ENCODE results near the gene HELZ. TPM values are rescaled to one million over a fixed set of nuclear protein-coding genes. Genes with fewer than 3 reads are reported as not detected.

HELZ gene
- polyA plus RNA-seq, 2 of the 4 experiments (the other 2 are of a cell fraction), result 5.6 to 18.3 TPM

DNA sequence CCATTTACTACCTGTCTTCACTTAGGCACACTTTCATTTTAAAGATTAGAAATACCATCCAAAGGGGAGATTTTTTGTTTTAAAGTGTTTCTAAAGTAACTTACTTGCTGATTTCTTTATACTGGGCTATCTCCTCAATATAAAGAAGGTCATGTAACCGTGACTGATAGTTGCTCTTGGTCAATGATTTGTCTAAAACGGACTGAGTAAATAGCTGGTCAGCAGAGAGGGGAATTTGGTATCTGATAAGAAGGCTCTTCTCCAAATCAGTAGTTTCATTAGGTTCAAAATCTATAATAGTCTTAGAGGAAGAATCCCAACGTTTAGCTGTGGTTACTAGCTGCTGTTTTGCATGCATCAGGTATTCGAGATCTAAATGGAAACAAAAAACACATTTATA is 66.4 kb downstream of the HELZ start:
- CTCF ChIA-PET, result interaction anchor here (0.8 to 3.0 kb wide), 5 partner anchors 8 to 21 kb away, joined by 3 to 7 read pairs (median 5); no protein-coding TSS in a partner anchor
- FAIRE-seq, result no peak
- 69% methylated on average over 4 of the region's 4 CpGs for WGBS (ENCODE audit: missing lambda C conversion rate)

DNA sequence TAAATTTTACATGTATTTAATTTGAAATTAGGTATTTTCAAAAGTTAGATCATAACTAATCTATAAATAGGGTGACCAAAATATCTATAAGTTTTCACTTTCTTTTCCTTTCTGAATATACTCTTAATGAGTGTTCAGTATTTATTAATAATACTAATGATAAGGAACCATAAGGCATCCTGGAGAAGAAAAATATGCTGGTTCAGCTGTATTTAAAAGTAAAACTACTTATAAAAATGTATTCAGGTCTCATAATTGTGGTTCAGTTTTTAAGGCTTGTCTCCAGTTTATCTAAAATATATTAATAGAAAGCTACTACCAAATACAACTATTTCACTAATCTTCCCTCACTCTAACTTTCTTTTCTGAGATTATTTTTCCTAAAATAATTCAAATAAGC is 67.3 kb downstream of the HELZ start:
- TF ChIP-seq MAFK (IDR thresholded peaks at IDR 0.05; ENCODE audit: partially characterized antibody) (peak; percentile 71), HOXA7 (CRISPR knock-in tag; IDR thresholded peaks at IDR 0.05) (no peak), RARB (CRISPR knock-in tag; IDR thresholded peaks at IDR 0.05) (no peak), ZNF302 (CRISPR knock-in tag; IDR thresholded peaks at IDR 0.05) (no peak), SREBF2 (IDR thresholded peaks at IDR 0.05) (no peak), TFCP2L1 (CRISPR knock-in tag; IDR thresholded peaks at IDR 0.05) (no peak), RCOR1 (IDR thresholded peaks at IDR 0.05; ENCODE audit: low read depth, low read length) (no peak), POLR2AphosphoS2 (conservative IDR thresholded peaks at IDR 0.05; ENCODE audit: low read length) (no peak)
- TF ChIP-seq, protein P1, sequence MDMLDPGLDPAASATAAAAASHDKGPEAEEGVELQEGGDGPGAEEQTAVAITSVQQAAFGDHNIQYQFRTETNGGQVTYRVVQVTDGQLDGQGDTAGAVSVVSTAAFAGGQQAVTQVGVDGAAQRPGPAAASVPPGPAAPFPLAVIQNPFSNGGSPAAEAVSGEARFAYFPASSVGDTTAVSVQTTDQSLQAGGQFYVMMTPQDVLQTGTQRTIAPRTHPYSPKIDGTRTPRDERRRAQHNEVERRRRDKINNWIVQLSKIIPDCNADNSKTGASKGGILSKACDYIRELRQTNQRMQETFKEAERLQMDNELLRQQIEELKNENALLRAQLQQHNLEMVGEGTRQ (IDR thresholded peaks at IDR 0.05), result no peak
- no peak for ATAC-seq
- Histone ChIP-seq H3K4me1 (no peaks in the 10 kb centered on the region), H3K4me2 (no peak overlapping the region), H3K9me3 (no peaks in the 10 kb centered on the region), H3K4me3 (no peak overlapping the region), H3K27ac (no peak overlapping the region)
- CTCF ChIA-PET, result interaction anchor here (0.9 to 3.0 kb wide), 4 partner anchors 9 to 44 kb away, joined by 3 to 7 read pairs (median 6); no protein-coding TSS in a partner anchor
- POLR2A ChIA-PET, result interaction anchor here (0.6 kb wide), 1 partner anchor 522 kb away, joined by 5 read pairs; no protein-coding TSS in a partner anchor
- no peak for FAIRE-seq
- DNase-seq (ENCODE audit: low read depth in 1 of 2, low spot score in 1 of 2), result no peak

More for the DNA sequence above, 66.4 kb downstream of the HELZ start:
- POLR2A ChIA-PET, result no interaction called here
- no peak for ATAC-seq
- no peak overlapping the region for H3K4me3 ChIP-seq
- H3K27ac ChIP-seq, result no peak overlapping the region
- H3K4me1 ChIP-seq, result no peaks in the 10 kb centered on the region
- no peak for DNase-seq (ENCODE audit: low read depth in 1 of 2, low spot score in 1 of 2)
- no peaks in the 10 kb centered on the region for H3K9me3 ChIP-seq
- TF ChIP-seq FOSL2 (IDR thresholded peaks at IDR 0.05) (no peak), FOSL2 (CRISPR knock-in tag; IDR thresholded peaks at IDR 0.05) (no peak), HOXA7 (CRISPR knock-in tag; IDR thresholded peaks at IDR 0.05) (no peak), NPAS2 (CRISPR knock-in tag; IDR thresholded peaks at IDR 0.05; ENCODE audit: borderline replicate concordance) (no peak), RCOR1 (IDR thresholded peaks at IDR 0.05; ENCODE audit: low read depth, low read length) (no peak), JUNB (IDR thresholded peaks at IDR 0.05) (no peak), POLR2AphosphoS2 (conservative IDR thresholded peaks at IDR 0.05; ENCODE audit: low read length) (no peak), FOSB (CRISPR knock-in tag; IDR thresholded peaks at IDR 0.05) (no peak), MAZ (IDR thresholded peaks at IDR 0.05; ENCODE audit: borderline replicate concordance, low read depth, low read length) (no peak)
- TF ChIP-seq, protein P1 (IDR thresholded peaks at IDR 0.05), result no peak
- TF ChIP-seq, protein P2, sequence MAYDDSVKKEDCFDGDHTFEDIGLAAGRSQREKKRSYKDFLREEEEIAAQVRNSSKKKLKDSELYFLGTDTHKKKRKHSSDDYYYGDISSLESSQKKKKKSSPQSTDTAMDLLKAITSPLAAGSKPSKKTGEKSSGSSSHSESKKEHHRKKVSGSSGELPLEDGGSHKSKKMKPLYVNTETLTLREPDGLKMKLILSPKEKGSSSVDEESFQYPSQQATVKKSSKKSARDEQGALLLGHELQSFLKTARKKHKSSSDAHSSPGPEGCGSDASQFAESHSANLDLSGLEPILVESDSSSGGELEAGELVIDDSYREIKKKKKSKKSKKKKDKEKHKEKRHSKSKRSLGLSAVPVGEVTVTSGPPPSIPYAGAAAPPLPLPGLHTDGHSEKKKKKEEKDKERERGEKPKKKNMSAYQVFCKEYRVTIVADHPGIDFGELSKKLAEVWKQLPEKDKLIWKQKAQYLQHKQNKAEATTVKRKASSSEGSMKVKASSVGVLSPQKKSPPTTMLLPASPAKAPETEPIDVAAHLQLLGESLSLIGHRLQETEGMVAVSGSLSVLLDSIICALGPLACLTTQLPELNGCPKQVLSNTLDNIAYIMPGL (CRISPR knock-in tag; IDR thresholded peaks at IDR 0.05; ENCODE audit: borderline replicate concordance), result no peak
- TF ChIP-seq, protein P3, sequence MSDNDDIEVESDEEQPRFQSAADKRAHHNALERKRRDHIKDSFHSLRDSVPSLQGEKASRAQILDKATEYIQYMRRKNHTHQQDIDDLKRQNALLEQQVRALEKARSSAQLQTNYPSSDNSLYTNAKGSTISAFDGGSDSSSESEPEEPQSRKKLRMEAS (IDR thresholded peaks at IDR 0.05), result no peak
- H3K4me2 ChIP-seq, result no peak overlapping the region

DNA sequence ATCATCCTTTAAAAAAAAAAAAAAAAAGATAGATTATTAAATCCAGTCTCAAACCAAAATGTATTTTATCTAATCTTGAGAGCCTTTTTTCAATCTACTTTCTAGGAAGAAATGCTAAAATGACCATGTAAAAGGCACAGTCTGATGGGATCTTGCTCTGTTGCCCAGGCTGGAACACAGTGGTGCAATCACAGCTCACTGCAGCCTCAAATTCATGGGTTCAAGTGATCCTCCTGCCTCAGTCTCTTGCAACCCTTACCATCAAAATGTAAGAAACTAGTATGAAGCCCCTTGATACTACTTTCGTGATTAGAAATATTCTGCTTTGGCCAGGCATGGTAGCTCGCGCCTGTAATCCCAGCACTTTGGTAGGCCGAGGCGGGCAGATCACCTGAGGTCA is 70.8 kb downstream of the HELZ start:
- Histone ChIP-seq H3K4me3 (no peak overlapping the region), H3K4me2 (no peak overlapping the region), H3K27ac (no peak overlapping the region), H3K9me3 (no peaks in the 10 kb centered on the region), H3K4me1 (no peaks in the 10 kb centered on the region)
- POLR2A ChIA-PET, result no interaction called here
- ATAC-seq (no peak), FAIRE-seq (no peak), DNase-seq (ENCODE audit: low read depth in 1 of 2, low spot score in 1 of 2) (no peak)
- TF ChIP-seq, protein P4, sequence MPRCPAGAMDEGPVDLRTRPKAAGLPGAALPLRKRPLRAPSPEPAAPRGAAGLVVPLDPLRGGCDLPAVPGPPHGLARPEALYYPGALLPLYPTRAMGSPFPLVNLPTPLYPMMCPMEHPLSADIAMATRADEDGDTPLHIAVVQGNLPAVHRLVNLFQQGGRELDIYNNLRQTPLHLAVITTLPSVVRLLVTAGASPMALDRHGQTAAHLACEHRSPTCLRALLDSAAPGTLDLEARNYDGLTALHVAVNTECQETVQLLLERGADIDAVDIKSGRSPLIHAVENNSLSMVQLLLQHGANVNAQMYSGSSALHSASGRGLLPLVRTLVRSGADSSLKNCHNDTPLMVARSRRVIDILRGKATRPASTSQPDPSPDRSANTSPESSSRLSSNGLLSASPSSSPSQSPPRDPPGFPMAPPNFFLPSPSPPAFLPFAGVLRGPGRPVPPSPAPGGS (IDR thresholded peaks at IDR 0.05), result no peak
- TF ChIP-seq ZSCAN20 (CRISPR knock-in tag; IDR thresholded peaks at IDR 0.05), result no peak
- TF ChIP-seq, protein P5, sequence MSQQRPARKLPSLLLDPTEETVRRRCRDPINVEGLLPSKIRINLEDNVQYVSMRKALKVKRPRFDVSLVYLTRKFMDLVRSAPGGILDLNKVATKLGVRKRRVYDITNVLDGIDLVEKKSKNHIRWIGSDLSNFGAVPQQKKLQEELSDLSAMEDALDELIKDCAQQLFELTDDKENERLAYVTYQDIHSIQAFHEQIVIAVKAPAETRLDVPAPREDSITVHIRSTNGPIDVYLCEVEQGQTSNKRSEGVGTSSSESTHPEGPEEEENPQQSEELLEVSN (IDR thresholded peaks at IDR 0.05; ENCODE audit: borderline replicate concordance, low read depth), result no peak
- CTCF ChIA-PET, result interaction anchor here (0.6 kb wide), 1 partner anchor 434 kb away, joined by 3 read pairs; no protein-coding TSS in a partner anchor
- 95% methylated on average over 5 of the region's 5 CpGs for WGBS (ENCODE audit: missing lambda C conversion rate)
